ENCODE data around the gene KCNK10.
A peak's percentile ranks its signal among the peaks of the same experiment; 100 is the strongest.

The KCNK10 gene

GRCh38 chr14:88325883-88326282 lies 2.8 kb upstream of the KCNK10 start:
- Mint-ChIP-seq H3K9me3 (no peaks in the 10 kb centered on the region), H3K27me3 (peaks cover 70% of the 10 kb centered on the region), H3K4me1 (ENCODE audit: low read depth) (peaks cover 4% of the 10 kb centered on the region), H3K36me3 (ENCODE audit: low read depth) (no peaks in the 10 kb centered on the region), H3K4me3 (no peak overlapping the region), H3K27ac (no peak overlapping the region)

DNA sequence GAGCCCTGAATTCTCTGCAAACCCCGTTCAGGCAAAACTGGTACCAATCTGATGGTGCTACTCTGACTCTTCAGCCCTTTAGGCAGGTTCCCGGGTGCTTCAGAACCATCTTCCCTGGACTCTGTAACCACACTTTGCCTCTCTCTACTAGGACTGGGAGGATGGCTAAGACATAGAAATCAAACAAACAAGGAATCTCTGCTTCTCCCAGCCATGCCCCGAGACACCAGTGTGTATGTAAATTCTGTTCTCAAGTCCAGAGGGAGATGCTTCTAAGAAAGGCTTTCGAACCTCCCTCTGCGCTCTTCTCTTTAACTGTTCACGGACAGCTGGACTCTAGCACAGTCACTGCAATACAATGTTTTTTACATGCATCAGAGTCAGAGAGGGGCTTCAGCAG lies 1.9 kb upstream of the KCNK10 start:
- Mint-ChIP-seq H3K4me1 (ENCODE audit: low read depth) (peaks cover 4% of the 10 kb centered on the region), H3K9me3 (no peaks in the 10 kb centered on the region), H3K36me3 (ENCODE audit: low read depth) (no peaks in the 10 kb centered on the region), H3K4me3 (no peak overlapping the region), H3K27ac (no peak overlapping the region), H3K27me3 (peaks cover 62% of the 10 kb centered on the region)

GRCh38 chr14:88324491-88324890 lies 1.4 kb upstream of the KCNK10 start:
- H3K9me3 Mint-ChIP-seq, result no peaks in the 10 kb centered on the region
- peaks cover 58% of the 10 kb centered on the region for H3K27me3 Mint-ChIP-seq
- no peaks in the 10 kb centered on the region for H3K36me3 Mint-ChIP-seq (ENCODE audit: low read depth)
- H3K4me3 Mint-ChIP-seq, result no peak overlapping the region
- H3K27ac Mint-ChIP-seq, result no peak overlapping the region
- peaks cover 4% of the 10 kb centered on the region for H3K4me1 Mint-ChIP-seq (ENCODE audit: low read depth)

GRCh38 chr14:88323523-88324199 lies 592 bp upstream of the KCNK10 start:
- H3K9me3 Mint-ChIP-seq, result no peaks in the 10 kb centered on the region
- H3K4me1 Mint-ChIP-seq (ENCODE audit: low read depth), result peaks cover 4% of the 10 kb centered on the region
- H3K4me3 Mint-ChIP-seq, result peak overlapping the region; percentile 55
- no peaks in the 10 kb centered on the region for H3K36me3 Mint-ChIP-seq (ENCODE audit: low read depth)
- H3K27me3 Mint-ChIP-seq, result peaks cover 50% of the 10 kb centered on the region
- H3K27ac Mint-ChIP-seq, result no peak overlapping the region

DNA sequence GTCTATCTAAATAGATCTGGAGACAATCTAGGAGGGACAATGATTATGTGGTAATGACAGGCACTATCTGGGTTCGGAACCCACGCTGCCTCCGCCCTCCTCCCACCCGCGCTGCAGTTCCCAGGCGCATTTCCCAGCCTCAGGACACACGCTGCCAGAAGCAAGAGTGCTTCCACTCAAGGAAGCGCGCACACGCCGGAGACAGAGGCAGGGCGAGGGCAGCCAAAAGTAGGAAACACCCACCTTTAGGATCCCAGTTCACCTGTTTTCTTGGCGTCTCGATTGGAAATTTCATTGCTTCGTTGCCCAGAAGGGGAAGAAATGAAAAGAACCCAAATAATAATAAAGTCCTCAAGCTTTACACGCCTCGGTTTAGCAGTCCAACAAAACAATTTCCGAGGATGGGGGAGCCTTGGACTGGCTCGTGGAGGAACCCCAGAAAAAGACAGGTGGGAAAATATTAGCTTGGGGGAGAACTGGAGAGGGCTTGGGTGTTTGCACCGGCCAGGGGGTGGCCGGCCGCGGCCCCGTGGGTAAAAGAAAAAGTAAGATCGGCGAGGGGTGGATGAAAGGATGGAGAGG lies 474 bp downstream of the KCNK10 start:
- Mint-ChIP-seq H3K36me3 (ENCODE audit: low read depth) (no peaks in the 10 kb centered on the region), H3K4me3 (no peak overlapping the region), H3K27ac (no peak overlapping the region), H3K4me1 (ENCODE audit: low read depth) (peaks cover 4% of the 10 kb centered on the region), H3K9me3 (no peaks in the 10 kb centered on the region), H3K27me3 (peaks cover 49% of the 10 kb centered on the region)

- H3K27me3 Mint-ChIP-seq, result peaks cover 46% of the 10 kb centered on the region
Observed at GRCh38 chr14:88321692-88322503, 1.2 kb downstream of the KCNK10 start.

GRCh38 chr14:88318406-88318805 lies 4.7 kb downstream of the KCNK10 start:
- Mint-ChIP-seq H3K4me3 (no peak overlapping the region), H3K27ac (no peak overlapping the region), H3K36me3 (ENCODE audit: low read depth) (no peaks in the 10 kb centered on the region), H3K4me1 (ENCODE audit: low read depth) (peaks cover 4% of the 10 kb centered on the region), H3K27me3 (peaks cover 24% of the 10 kb centered on the region), H3K9me3 (no peaks in the 10 kb centered on the region)

More at GRCh38 chr14:88321692-88322503, 1.2 kb downstream of the KCNK10 start:
- Mint-ChIP-seq H3K4me1 (ENCODE audit: low read depth) (peaks cover 4% of the 10 kb centered on the region), H3K9me3 (no peaks in the 10 kb centered on the region), H3K4me3 (no peak overlapping the region), H3K36me3 (ENCODE audit: low read depth) (no peaks in the 10 kb centered on the region), H3K27ac (no peak overlapping the region)

DNA sequence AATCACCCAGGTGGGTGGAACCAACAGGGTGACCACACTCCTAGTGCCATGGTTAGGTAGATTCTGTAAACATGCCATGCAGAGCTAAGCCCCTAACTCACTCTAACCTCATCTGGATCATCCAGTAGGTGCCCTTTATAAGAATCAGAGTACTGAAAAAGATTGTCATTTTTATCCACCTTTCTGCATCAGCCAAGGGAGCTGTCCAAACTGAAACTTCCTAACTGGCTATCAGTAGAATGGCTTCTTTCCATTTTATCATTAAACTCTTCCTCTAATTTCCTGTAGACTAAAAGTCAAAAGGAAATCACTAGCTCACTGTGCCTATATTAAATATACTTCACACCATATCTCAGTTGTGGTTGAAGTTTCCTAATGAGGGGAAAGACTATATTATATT lies 6.5 kb downstream of the KCNK10 start:
- Mint-ChIP-seq H3K36me3 (ENCODE audit: low read depth) (no peaks in the 10 kb centered on the region), H3K4me1 (ENCODE audit: low read depth) (no peaks in the 10 kb centered on the region), H3K27ac (no peak overlapping the region), H3K4me3 (no peak overlapping the region), H3K27me3 (peaks cover 24% of the 10 kb centered on the region), H3K9me3 (no peaks in the 10 kb centered on the region)

DNA sequence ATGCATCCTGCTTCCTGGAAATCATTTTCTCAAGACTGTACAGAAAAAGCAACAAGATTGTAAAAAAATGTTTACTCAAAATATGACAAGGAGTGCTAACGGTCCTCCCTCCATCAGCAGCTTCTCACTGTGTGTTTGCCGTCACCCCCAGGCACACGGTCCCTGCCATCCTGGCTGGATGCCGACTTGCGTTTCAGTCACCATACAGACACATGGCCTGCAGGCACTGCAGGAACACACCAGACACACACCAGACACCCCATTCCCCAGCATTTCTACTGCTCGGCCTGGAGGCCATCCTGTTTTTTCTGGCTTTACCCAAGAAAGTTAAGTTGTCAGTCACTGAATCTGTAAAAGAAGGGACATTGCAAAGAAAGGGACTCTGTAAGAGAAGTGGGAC lies 10.8 kb downstream of the KCNK10 start:
- Mint-ChIP-seq H3K9me3 (no peaks in the 10 kb centered on the region), H3K4me1 (ENCODE audit: low read depth) (no peaks in the 10 kb centered on the region), H3K27ac (no peak overlapping the region), H3K27me3 (peaks cover 11% of the 10 kb centered on the region), H3K4me3 (no peak overlapping the region), H3K36me3 (ENCODE audit: low read depth) (no peaks in the 10 kb centered on the region)

GRCh38 chr14:88311780-88312179 lies 11.3 kb downstream of the KCNK10 start:
- Mint-ChIP-seq H3K4me1 (ENCODE audit: low read depth) (no peaks in the 10 kb centered on the region), H3K27ac (no peak overlapping the region), H3K27me3 (peaks cover 9% of the 10 kb centered on the region), H3K9me3 (no peaks in the 10 kb centered on the region), H3K36me3 (ENCODE audit: low read depth) (no peaks in the 10 kb centered on the region), H3K4me3 (no peak overlapping the region)

- Mint-ChIP-seq H3K27me3 (no peaks in the 10 kb centered on the region), H3K4me3 (no peak overlapping the region), H3K27ac (no peak overlapping the region), H3K9me3 (no peaks in the 10 kb centered on the region), H3K4me1 (ENCODE audit: low read depth) (no peaks in the 10 kb centered on the region), H3K36me3 (ENCODE audit: low read depth) (no peaks in the 10 kb centered on the region)
Observed at GRCh38 chr14:88310449-88310848, 12.6 kb downstream of the KCNK10 start.

- Mint-ChIP-seq H3K4me1 (ENCODE audit: low read depth) (no peaks in the 10 kb centered on the region), H3K27me3 (no peaks in the 10 kb centered on the region), H3K27ac (no peak overlapping the region), H3K36me3 (ENCODE audit: low read depth) (no peaks in the 10 kb centered on the region), H3K9me3 (no peaks in the 10 kb centered on the region), H3K4me3 (no peak overlapping the region)
Observed at GRCh38 chr14:88310021-88310420, 13.0 kb downstream of the KCNK10 start.

GRCh38 chr14:88305528-88306322 lies 17.3 kb downstream of the KCNK10 start:
- no peak overlapping the region for H3K4me3 Mint-ChIP-seq
- H3K9me3 Mint-ChIP-seq, result no peaks in the 10 kb centered on the region
- no peaks in the 10 kb centered on the region for H3K4me1 Mint-ChIP-seq (ENCODE audit: low read depth)
- no peak overlapping the region for H3K27ac Mint-ChIP-seq
- H3K27me3 Mint-ChIP-seq, result peaks cover 10% of the 10 kb centered on the region
- no peaks in the 10 kb centered on the region for H3K36me3 Mint-ChIP-seq (ENCODE audit: low read depth)

DNA sequence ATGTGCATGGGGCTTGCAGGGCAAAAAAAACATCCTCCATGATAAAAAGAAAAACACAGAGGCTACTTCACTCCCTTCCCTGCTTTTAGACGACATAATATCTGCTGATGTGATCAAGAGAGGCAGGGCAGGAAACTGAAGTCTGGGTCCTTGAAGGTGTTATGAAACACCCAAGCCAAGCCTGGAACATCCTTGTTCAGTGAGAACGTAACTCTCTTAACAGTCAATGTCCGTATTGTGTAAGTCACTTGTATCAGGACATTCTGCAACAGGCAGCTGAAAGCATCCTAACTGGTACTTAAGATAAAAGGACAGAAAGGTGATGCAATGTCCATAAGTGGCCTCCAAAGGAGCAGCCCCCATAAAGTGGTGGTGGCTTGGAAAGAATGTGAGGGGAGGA lies 20.0 kb downstream of the KCNK10 start:
- Mint-ChIP-seq H3K27ac (no peak overlapping the region), H3K9me3 (no peaks in the 10 kb centered on the region), H3K27me3 (peaks cover 18% of the 10 kb centered on the region), H3K4me1 (ENCODE audit: low read depth) (no peaks in the 10 kb centered on the region), H3K36me3 (ENCODE audit: low read depth) (no peaks in the 10 kb centered on the region), H3K4me3 (no peak overlapping the region)

DNA sequence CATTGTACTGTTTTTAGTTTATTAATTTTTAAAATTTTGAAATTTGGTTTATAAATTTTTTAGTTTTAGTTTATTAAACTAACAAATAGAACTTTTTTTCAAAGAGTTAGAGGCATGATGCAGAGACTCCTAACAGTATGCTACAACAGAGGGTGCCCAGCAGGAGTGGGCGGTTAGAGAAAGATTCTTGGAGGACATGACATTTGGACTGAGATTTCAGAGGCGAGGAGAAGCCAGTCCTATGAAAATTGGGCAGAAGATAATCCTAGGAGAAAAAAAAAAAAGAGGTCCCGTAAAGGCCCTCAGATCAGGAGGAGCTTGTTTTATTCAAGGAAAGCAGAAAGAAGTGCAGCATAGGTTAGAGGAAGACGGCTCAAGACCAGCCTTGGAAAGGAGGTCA lies 21.7 kb downstream of the KCNK10 start:
- H3K4me1 Mint-ChIP-seq (ENCODE audit: low read depth), result no peaks in the 10 kb centered on the region
- no peaks in the 10 kb centered on the region for H3K36me3 Mint-ChIP-seq (ENCODE audit: low read depth)
- no peaks in the 10 kb centered on the region for H3K9me3 Mint-ChIP-seq
- peaks cover 18% of the 10 kb centered on the region for H3K27me3 Mint-ChIP-seq
- no peak overlapping the region for H3K27ac Mint-ChIP-seq
- H3K4me3 Mint-ChIP-seq, result no peak overlapping the region
